ENCODE results near the gene ILDR2.

The ILDR2 gene

GRCh38 chr1:166875302-166875733, 100.0 kb downstream of the ILDR2 start:
- Histone ChIP-seq H3K4me3 (ENCODE audit: low read depth, low read length) (peak overlapping the region; percentile 93), H3K36me3 (no peaks in the 10 kb centered on the region), H3K27me3 (no peaks in the 10 kb centered on the region), H3K9me3 (no peaks in the 10 kb centered on the region), H3K4me1 (no peaks in the 10 kb centered on the region; the same call in 1 of the 2 replicates)
- TF ChIP-seq, protein P1, sequence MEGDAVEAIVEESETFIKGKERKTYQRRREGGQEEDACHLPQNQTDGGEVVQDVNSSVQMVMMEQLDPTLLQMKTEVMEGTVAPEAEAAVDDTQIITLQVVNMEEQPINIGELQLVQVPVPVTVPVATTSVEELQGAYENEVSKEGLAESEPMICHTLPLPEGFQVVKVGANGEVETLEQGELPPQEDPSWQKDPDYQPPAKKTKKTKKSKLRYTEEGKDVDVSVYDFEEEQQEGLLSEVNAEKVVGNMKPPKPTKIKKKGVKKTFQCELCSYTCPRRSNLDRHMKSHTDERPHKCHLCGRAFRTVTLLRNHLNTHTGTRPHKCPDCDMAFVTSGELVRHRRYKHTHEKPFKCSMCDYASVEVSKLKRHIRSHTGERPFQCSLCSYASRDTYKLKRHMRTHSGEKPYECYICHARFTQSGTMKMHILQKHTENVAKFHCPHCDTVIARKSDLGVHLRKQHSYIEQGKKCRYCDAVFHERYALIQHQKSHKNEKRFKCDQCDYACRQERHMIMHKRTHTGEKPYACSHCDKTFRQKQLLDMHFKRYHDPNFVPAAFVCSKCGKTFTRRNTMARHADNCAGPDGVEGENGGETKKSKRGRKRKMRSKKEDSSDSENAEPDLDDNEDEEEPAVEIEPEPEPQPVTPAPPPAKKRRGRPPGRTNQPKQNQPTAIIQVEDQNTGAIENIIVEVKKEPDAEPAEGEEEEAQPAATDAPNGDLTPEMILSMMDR (IDR thresholded peaks at IDR 0.05; ENCODE audit: low read depth, low read length) = no peak
- DNase-seq = no peak

DNA sequence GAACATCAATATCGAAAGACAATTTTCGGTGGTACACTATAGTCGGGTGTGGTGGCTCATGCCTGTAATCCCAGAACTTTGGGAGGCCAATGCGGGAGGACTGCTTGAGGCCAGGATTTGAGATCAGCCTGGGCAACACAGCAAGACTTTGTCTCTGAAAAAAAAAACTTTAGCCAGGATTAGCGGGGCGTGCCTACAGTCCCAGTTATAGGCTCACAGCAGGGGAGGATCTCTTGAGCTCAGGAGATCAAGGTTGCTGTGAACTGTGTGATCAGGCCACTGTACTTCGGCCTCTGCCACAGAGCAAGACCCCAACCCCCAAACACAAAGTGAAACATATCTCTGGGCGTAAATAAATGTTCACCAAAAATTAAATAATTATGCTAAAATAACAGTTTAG, 100.9 kb downstream of the ILDR2 start:
- DNase-seq = no peak
- Histone ChIP-seq H3K36me3 (no peaks in the 10 kb centered on the region), H3K27me3 (no peaks in the 10 kb centered on the region), H3K9me3 (no peaks in the 10 kb centered on the region), H3K4me1 (no peaks in the 10 kb centered on the region; the same call in 1 of the 2 replicates), H3K4me3 (ENCODE audit: low read depth, low read length) (no peak overlapping the region)
- TF ChIP-seq, protein P1 (IDR thresholded peaks at IDR 0.05; ENCODE audit: low read depth, low read length) = no peak

- Histone ChIP-seq H3K36me3 (peaks cover 16% of the 10 kb centered on the region), H3K9me3 (no peaks in the 10 kb centered on the region), H3K27me3 (no peaks in the 10 kb centered on the region), H3K4me3 (ENCODE audit: low read depth, low read length) (no peak overlapping the region), H3K4me1 (peaks cover 2% of the 10 kb centered on the region; the same call in 1 of the 2 replicates)
- TF ChIP-seq, protein P1 (IDR thresholded peaks at IDR 0.05; ENCODE audit: low read depth, low read length) = no peak
- no peak for DNase-seq
Observed at GRCh38 chr1:166870584-166870983, 104.8 kb downstream of the ILDR2 start.

DNA sequence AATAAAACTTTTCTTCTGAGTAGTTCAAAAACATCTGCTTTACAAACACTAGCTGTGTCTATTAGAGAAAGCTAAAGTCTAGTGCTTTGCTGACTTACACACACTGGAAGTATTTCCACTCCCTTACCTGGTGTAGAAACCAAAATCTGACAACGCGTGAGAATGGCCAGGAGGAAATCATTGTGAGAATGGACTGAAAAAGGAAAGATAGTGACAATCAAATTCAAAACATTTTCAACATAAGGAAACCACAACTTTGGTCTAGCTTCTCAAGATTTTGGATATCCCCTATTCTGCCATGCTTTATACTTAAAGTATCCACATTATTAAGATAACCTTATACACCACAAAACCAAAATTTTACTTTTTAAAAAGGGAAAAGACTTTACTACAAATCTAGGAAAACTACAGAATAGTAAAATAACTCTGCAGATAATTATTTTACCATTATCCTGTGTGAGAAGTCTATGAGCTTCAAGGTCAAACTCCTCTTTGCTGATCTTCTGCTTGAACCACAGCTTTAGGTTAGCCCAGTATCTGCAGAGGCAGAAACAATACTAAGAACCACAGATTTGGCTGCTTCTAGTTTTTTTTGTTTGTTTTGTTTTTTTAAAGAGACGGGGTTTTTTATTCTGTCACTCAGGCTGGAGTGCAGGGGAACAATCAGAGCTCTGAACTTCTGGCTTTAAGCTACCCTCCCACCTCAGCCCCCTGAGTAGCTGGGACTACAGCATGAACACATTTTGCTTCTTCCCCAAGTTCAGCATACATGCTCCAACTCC, 105.8 kb downstream of the ILDR2 start:
- Histone ChIP-seq H3K36me3 (peaks cover 16% of the 10 kb centered on the region), H3K27me3 (no peaks in the 10 kb centered on the region), H3K4me3 (ENCODE audit: low read depth, low read length) (no peak overlapping the region), H3K4me1 (peaks cover 2% of the 10 kb centered on the region; the same call in 1 of the 2 replicates), H3K9me3 (no peaks in the 10 kb centered on the region)
- DNase-seq = no peak
- TF ChIP-seq, protein P1 (IDR thresholded peaks at IDR 0.05; ENCODE audit: low read depth, low read length) = no peak

DNA sequence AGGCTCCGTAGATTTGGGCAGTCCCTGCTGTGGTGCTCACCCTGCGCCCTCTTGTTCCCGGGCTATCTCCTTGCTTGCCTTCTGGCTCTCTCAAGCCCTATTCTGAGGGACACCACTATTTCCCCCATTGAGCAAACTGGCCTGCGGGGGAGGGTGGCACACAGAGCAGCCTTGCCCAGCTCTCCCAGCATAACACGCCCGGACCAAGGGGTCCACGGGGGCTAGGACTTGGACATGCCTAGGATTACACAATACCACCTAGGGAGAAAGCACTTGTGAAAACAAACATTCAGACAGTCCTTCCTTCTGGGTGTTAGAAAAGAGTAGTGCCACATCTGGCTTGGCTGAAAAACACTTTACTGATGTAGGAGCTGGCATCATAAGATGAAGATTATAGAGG, 106.7 kb downstream of the ILDR2 start:
- Histone ChIP-seq H3K4me1 (peaks cover 2% of the 10 kb centered on the region; the same call in 1 of the 2 replicates), H3K27me3 (no peaks in the 10 kb centered on the region), H3K36me3 (peaks cover 19% of the 10 kb centered on the region), H3K4me3 (ENCODE audit: low read depth, low read length) (no peak overlapping the region), H3K9me3 (no peaks in the 10 kb centered on the region)
- DNase-seq = no peak
- TF ChIP-seq, protein P1 (IDR thresholded peaks at IDR 0.05; ENCODE audit: low read depth, low read length) = no peak

DNA sequence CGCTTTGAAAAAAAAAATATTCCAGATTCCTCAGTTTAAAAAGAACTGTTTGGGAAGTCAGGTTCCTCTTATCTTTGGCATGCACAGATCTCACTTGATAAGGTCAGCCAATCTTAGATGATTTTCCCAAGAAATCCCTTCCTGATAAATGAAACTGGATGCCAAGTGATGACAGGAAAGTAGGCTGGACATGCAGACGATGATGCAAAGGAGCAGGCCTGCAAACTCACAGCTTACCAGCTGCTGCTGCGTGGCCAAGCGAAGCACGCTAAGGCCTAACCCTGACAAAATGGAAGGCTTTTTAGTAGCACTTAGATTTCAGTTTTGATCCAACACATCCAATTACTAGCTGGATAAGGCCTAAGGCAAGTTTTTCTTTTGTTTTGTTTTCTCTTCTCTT, 109.4 kb downstream of the ILDR2 start:
- Histone ChIP-seq H3K36me3 (peaks cover 43% of the 10 kb centered on the region), H3K27me3 (no peaks in the 10 kb centered on the region)
- DNase-seq = no peak

More for the DNA sequence above, 109.4 kb downstream of the ILDR2 start:
- H3K9me3 ChIP-seq = no peaks in the 10 kb centered on the region
- H3K4me1 ChIP-seq = peaks cover 2% of the 10 kb centered on the region; the same call in 1 of the 2 replicates
- H3K4me3 ChIP-seq (ENCODE audit: low read depth, low read length) = no peak overlapping the region
- TF ChIP-seq, protein P1 (IDR thresholded peaks at IDR 0.05; ENCODE audit: low read depth, low read length) = no peak

All from BE2C (cell line).